Glomerular endothelial cell (primary cell): Measurements from ENCODE around the gene FAM185A. TPM values are rescaled to one million over a fixed set of nuclear protein-coding genes. Genes with fewer than 3 reads are reported as not detected.
"Not testable (repeated sequence)": the region's sequence is repeated elsewhere in the genome, so short reads cannot be mapped to it uniquely, and the experiment has no call there.

Experiments used
- DNase-seq: peaks from one replicate; pipeline ENCODE4 v3.0.0-alpha.2; 2011; ENCODE audit warnings: low read depth, low spot score; ENCODE audit errors: extremely low read depth
- total RNA-seq: library from RNA; depleted of rRNA; stranded (reverse); fragments of >200 nt; gene quantifications from 2 replicates; pipeline ENCODE4 v1.2.3, GENCODE V29; 2015

The FAM185A gene
- total RNA-seq, 1 donor from 2014 or later = 4.6 TPM

- not testable (repeated sequence) for DNase-seq
These were observed 27.4 kb downstream of the FAM185A start for GRCh38 chr7:102776217-102776616.

- not testable (repeated sequence) for DNase-seq
These were observed 29.9 kb downstream of the FAM185A start for GRCh38 chr7:102778663-102779062.

GRCh38 chr7:102780926-102781325 lies 32.1 kb downstream of the FAM185A start:
- DNase-seq = not testable (repeated sequence)

- DNase-seq = not testable (repeated sequence)
These were observed 40.0 kb downstream of the FAM185A start for GRCh38 chr7:102788770-102789169.

GRCh38 chr7:102790364-102791100 lies 41.7 kb downstream of the FAM185A start:
- DNase-seq = not testable (repeated sequence)

GRCh38 chr7:102791367-102791766 lies 42.6 kb downstream of the FAM185A start:
- not testable (repeated sequence) for DNase-seq

- DNase-seq = not testable (repeated sequence)
These were observed 43.0 kb downstream of the FAM185A start for GRCh38 chr7:102791831-102792230.

GRCh38 chr7:102794567-102794966 lies 45.8 kb downstream of the FAM185A start:
- DNase-seq = not testable (repeated sequence)

GRCh38 chr7:102795987-102796595 lies 47.3 kb downstream of the FAM185A start:
- DNase-seq = not testable (repeated sequence)

GRCh38 chr7:102806613-102807012 lies 57.8 kb downstream of the FAM185A start:
- DNase-seq = no peak

GRCh38 chr7:102810916-102811315 lies 62.1 kb downstream of the FAM185A start:
- no peak for DNase-seq

GRCh38 chr7:102811942-102812678 lies 63.3 kb downstream of the FAM185A start:
- no peak for DNase-seq

- DNase-seq = no peak
These were observed 64.6 kb downstream of the FAM185A start for GRCh38 chr7:102813191-102814024.

- DNase-seq = no peak
These were observed 65.2 kb downstream of the FAM185A start for GRCh38 chr7:102814025-102814471.

GRCh38 chr7:102817616-102818573 lies 69.1 kb downstream of the FAM185A start:
- DNase-seq = no peak

- no peak for DNase-seq
These were observed 70.4 kb downstream of the FAM185A start for GRCh38 chr7:102819151-102819550.

GRCh38 chr7:102821994-102822747 lies 73.4 kb downstream of the FAM185A start:
- no peak for DNase-seq

- no peak for DNase-seq
These were observed 74.8 kb downstream of the FAM185A start for GRCh38 chr7:102823390-102824119.
